B cell (primary cell): ENCODE data around the gene SPOCK1. TPM values are rescaled to one million over a fixed set of nuclear protein-coding genes. Genes with fewer than 3 reads are reported as not detected.
"Not testable (repeated sequence)": the region's sequence is repeated elsewhere in the genome, so short reads cannot be mapped to it uniquely, and the experiment has no call there.

Source experiments
- ATAC-seq: fragments of 200-7000 bp; cut with Tn5 transposase; one replicate; pipeline ENCODE4 v1.10.0; 2021; ENCODE audit warnings: low read depth, mild to moderate bottlenecking, moderate number of reproducible peaks, moderate library complexity
- CTCF ChIA-PET: fragments of 350-600 bp; sonication (Branson Sonifier 250); formaldehyde crosslinking; loops from one replicate; lab custom pipeline; 2021; ENCODE audit warnings: antibody characterized with exemption, inconsistent platforms; lab: Charles Lee
- POLR2A ChIA-PET: fragments of 350-600 bp; sonication (Branson Sonifier 250); formaldehyde crosslinking; loops from one replicate; lab custom pipeline; 2021; ENCODE audit warnings: antibody characterized with exemption; lab: Charles Lee
- DNase-seq: peaks from one replicate; pipeline ENCODE4 v3.0.0; 2013
- H2AFZ ChIP-seq: 2 replicates; pipeline ENCODE4 v1.6.1; 2012; ENCODE audit warnings: mild to moderate bottlenecking, low read depth, low read length; ENCODE audit not compliant: insufficient read depth, poor library complexity, severe bottlenecking
- H3K27ac ChIP-seq, 2 donors: 1 replicate in 1 of 2; 2 replicates in 1 of 2; pipeline ENCODE4 v1.5.1; 2012 to 2013; ENCODE audit warnings: low read length in 2 of 2, mild to moderate bottlenecking in 2 of 2, moderate library complexity in 1 of 2
- H3K27me3 ChIP-seq, 4 experiments: fragments of 200-600 bp in 1 of 4; sonication (generic) in 1 of 4; replicated peaks in 1 of 4; 1 replicate in 2 of 4; 2 replicates in 2 of 4; pipeline versions ENCODE4 v1.6.1 to v1.7.0; 2013 to 2016; ENCODE audit warnings: low read length in 3 of 4, mild to moderate bottlenecking in 2 of 4, mixed read lengths in 1 of 4, moderate library complexity in 1 of 4; ENCODE audit not compliant: insufficient read depth in 4 of 4, control insufficient read depth in 3 of 4; ENCODE audit errors: control extremely low read depth in 1 of 4
- H3K36me3 ChIP-seq, 2 experiments: replicated peaks in 1 of 2; 1 replicate in 1 of 2; 2 replicates in 1 of 2; pipeline versions ENCODE4 v1.6.1 to v1.7.1; 2013; ENCODE audit warnings: low read length in 1 of 2; ENCODE audit not compliant: insufficient read depth in 2 of 2, control insufficient read depth in 1 of 2; ENCODE audit errors: control extremely low read depth in 1 of 2, extremely low read depth in 1 of 2
- H3K4me1 ChIP-seq, 2 donors: fragments of 200-600 bp in 1 of 2; sonication (generic) in 1 of 2; 1 replicate in 1 of 2; 2 replicates in 1 of 2; pipeline versions ENCODE4 v1.5.1 to v1.6.1; 2013 to 2017; ENCODE audit warnings: low read length in 2 of 2; ENCODE audit not compliant: control insufficient read depth in 2 of 2, insufficient read depth in 2 of 2
- H3K4me2 ChIP-seq: replicated peaks from 2 replicates; pipeline ENCODE3; 2012; ENCODE audit warnings: mild to moderate bottlenecking, low read depth, low read length; ENCODE audit not compliant: poor library complexity, severe bottlenecking
- H3K4me3 ChIP-seq, 5 experiments: fragments of 200-600 bp in 1 of 5; sonication (generic) in 1 of 5; 1 replicate in 3 of 5; 2 replicates in 2 of 5; pipeline versions ENCODE4 v1.5.1 to v1.7.0; 2011 to 2016; ENCODE audit warnings: low read length in 4 of 5, mild to moderate bottlenecking in 4 of 5, low read depth in 2 of 5, control low read depth in 1 of 5, moderate library complexity in 1 of 5; ENCODE audit not compliant: insufficient read depth in 1 of 5; ENCODE audit errors: control extremely low read depth in 1 of 5, extremely low read depth in 1 of 5
- H3K79me2 ChIP-seq: fragments of 200-600 bp; sonication (generic); one replicate; pipeline ENCODE4 v1.6.0; 2016; ENCODE audit warnings: low read length; ENCODE audit not compliant: control insufficient read depth, insufficient read depth
- H3K9ac ChIP-seq: fragments of 200-600 bp; sonication (generic); 2 replicates; pipeline ENCODE4 v1.6.1; 2017; ENCODE audit warnings: mild to moderate bottlenecking, low read length, moderate library complexity
- H3K9me3 ChIP-seq, 3 donors: one replicate each; pipeline versions ENCODE4 v1.6.1 to v1.7.1; 2013; ENCODE audit warnings: low read length in 2 of 3; ENCODE audit not compliant: control insufficient read depth in 2 of 3, insufficient read depth in 1 of 3; ENCODE audit errors: control extremely low read depth in 1 of 3
- H4K20me1 ChIP-seq: 2 replicates; pipeline ENCODE4 v1.6.0; 2012; ENCODE audit warnings: mild to moderate bottlenecking, low read length; ENCODE audit not compliant: insufficient read depth, control insufficient read depth, poor library complexity, severe bottlenecking
- H3K27ac Mint-ChIP-seq: one replicate; pipeline ENCODE4 v1.8.0; 2021; ENCODE audit warnings: mixed read lengths
- H3K27me3 Mint-ChIP-seq: one replicate; pipeline ENCODE4 v1.8.0; 2021; ENCODE audit warnings: mixed read lengths
- H3K4me1 Mint-ChIP-seq: one replicate; pipeline ENCODE4 v1.8.0; 2021; ENCODE audit warnings: mixed read lengths
- H3K4me3 Mint-ChIP-seq: one replicate; pipeline ENCODE4 v1.8.0; 2021; ENCODE audit warnings: mixed read lengths
- H3K9me3 Mint-ChIP-seq: one replicate; pipeline ENCODE4 v1.8.0; 2022; ENCODE audit warnings: mixed read lengths; ENCODE audit not compliant: insufficient read depth
- EZH2 ChIP-seq: IDR thresholded peaks from 2 replicates; pipeline ENCODE4 v1.6.1; 2012; ENCODE audit warnings: borderline replicate concordance, low read depth, mild to moderate bottlenecking, moderate library complexity, low read length; ENCODE audit not compliant: insufficient read depth, poor library complexity, severe bottlenecking
- WGBS: methylation state at CpG from one replicate; pipeline ENCODE4 v1.1.5; 2013; ENCODE audit warnings: missing lambda C conversion rate; ENCODE audit not compliant: insufficient coverage; 5-methylcytosine and 5-hydroxymethylcytosine counted together
- intact Hi-C: fragments of 100-400 bp; cut with micrococcal nuclease; formaldehyde crosslinking; loops from one replicate; pipeline ENCODE4 v1.10.0; 2022
- polyA plus RNA-seq: library from polyadenylated mRNA; depleted of rRNA; stranded (reverse); fragments of >200 nt; gene quantifications from 2 replicates; pipeline ENCODE4 v1.2.3, GENCODE V29; 2012
- total RNA-seq, 2 donors: library from RNA; stranded (reverse); fragments of 120-200 nt in 1 of 2; gene quantifications; 1 replicate in 1 of 2; 2 replicates in 1 of 2; pipeline versions ENCODE4 v1.2.3 to v1.2.4, GENCODE V29; 2013 to 2022
- TF ChIP-seq, protein P1 (sequence below): fragments of 200-600 bp; IDR thresholded peaks from one replicate; pipeline ENCODE4 v1.8.0; 2022; ENCODE audit warnings: antibody characterized with exemption, mild to moderate bottlenecking

The SPOCK1 gene
- total and polyA plus RNA-seq, 2 donors (not counting 1 experiment from before 2014, with no cell fraction given), result not detected

DNA sequence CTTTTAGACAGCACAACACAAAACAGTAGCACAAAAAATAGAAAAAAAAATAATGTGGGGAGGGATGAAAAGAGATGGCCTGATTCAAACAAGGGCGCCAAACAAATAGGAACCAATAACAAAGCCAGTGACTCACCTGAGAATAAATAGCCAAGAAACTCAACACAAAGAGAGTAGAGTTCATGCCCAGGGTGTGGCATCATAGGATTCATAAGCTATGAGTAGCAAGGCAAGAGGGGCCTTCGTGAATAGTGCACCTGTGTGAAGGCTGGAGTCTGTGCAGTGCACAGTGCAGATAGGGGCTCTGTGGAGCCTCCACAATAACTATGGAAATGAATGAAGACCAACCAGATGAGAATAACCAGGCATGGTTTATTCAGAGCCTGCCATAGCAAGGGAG is 541.7 kb downstream of the SPOCK1 start:
- Histone ChIP-seq H3K27me3 (no peaks in the 10 kb centered on the region), H4K20me1 (no peaks in the 10 kb centered on the region), H3K4me3 (no peak overlapping the region), H3K9me3 (peaks cover 0 to 4% (median 0%) of the 10 kb centered on the region in 3 donors), H3K4me2 (no peak overlapping the region), H3K4me1 (no peaks in the 10 kb centered on the region), H3K79me2 (no peaks in the 10 kb centered on the region), H3K27ac (no peak overlapping the region), H3K9ac (no peak overlapping the region), H2AFZ (no peak overlapping the region), H3K36me3 (no peaks in the 10 kb centered on the region)
- TF ChIP-seq EZH2, result no peak
- TF ChIP-seq, protein P1, sequence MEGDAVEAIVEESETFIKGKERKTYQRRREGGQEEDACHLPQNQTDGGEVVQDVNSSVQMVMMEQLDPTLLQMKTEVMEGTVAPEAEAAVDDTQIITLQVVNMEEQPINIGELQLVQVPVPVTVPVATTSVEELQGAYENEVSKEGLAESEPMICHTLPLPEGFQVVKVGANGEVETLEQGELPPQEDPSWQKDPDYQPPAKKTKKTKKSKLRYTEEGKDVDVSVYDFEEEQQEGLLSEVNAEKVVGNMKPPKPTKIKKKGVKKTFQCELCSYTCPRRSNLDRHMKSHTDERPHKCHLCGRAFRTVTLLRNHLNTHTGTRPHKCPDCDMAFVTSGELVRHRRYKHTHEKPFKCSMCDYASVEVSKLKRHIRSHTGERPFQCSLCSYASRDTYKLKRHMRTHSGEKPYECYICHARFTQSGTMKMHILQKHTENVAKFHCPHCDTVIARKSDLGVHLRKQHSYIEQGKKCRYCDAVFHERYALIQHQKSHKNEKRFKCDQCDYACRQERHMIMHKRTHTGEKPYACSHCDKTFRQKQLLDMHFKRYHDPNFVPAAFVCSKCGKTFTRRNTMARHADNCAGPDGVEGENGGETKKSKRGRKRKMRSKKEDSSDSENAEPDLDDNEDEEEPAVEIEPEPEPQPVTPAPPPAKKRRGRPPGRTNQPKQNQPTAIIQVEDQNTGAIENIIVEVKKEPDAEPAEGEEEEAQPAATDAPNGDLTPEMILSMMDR, result no peak
- intact Hi-C loops, result no loop called here
- POLR2A ChIA-PET, result no interaction called here
- Mint-ChIP-seq H3K4me3 (no peak overlapping the region), H3K27me3 (no peaks in the 10 kb centered on the region), H3K27ac (no peak overlapping the region), H3K9me3 (peaks cover 2% of the 10 kb centered on the region), H3K4me1 (no peaks in the 10 kb centered on the region)
- no peak for ATAC-seq
- no peak for DNase-seq
- 67% methylated on average over 1 of the region's 2 CpGs for WGBS
- CTCF ChIA-PET, result no interaction called here

DNA sequence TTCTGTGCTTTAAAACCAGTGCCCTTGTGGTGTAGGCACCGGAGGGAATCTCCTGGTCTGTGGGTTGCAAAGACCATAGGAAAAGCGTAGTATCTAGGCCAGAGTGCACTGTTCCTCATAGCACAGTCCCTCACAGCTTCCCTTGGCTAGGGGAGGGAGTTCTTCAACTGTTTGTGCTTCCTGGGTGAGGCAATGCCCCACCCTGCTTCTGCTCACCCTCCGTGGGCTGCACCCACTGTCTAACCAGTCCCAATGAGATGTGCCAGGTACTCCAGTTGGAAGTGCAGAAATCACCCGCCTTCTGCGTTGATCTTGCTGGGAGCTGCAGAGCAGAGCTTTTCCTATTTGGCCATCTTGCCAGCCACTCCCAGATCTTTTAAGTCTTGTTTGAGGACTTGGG is 545.0 kb downstream of the SPOCK1 start:
- H3K9me3 ChIP-seq, H3K27ac Mint-ChIP-seq, H3K27me3 Mint-ChIP-seq, H3K9ac ChIP-seq, ATAC-seq, H3K4me3 ChIP-seq, H3K36me3 ChIP-seq, H3K4me1 Mint-ChIP-seq, H3K4me1 ChIP-seq, H3K4me2 ChIP-seq, DNase-seq, H3K79me2 ChIP-seq, intact Hi-C loops, H2AFZ ChIP-seq, H3K27ac ChIP-seq, H3K27me3 ChIP-seq, H4K20me1 ChIP-seq, H3K4me3 Mint-ChIP-seq, CTCF ChIA-PET, POLR2A ChIA-PET: not testable (repeated sequence)
- WGBS, result 78% methylated on average over 4 of the region's 5 CpGs
- H3K9me3 Mint-ChIP-seq, result peaks cover 12% of the 10 kb centered on the region

DNA sequence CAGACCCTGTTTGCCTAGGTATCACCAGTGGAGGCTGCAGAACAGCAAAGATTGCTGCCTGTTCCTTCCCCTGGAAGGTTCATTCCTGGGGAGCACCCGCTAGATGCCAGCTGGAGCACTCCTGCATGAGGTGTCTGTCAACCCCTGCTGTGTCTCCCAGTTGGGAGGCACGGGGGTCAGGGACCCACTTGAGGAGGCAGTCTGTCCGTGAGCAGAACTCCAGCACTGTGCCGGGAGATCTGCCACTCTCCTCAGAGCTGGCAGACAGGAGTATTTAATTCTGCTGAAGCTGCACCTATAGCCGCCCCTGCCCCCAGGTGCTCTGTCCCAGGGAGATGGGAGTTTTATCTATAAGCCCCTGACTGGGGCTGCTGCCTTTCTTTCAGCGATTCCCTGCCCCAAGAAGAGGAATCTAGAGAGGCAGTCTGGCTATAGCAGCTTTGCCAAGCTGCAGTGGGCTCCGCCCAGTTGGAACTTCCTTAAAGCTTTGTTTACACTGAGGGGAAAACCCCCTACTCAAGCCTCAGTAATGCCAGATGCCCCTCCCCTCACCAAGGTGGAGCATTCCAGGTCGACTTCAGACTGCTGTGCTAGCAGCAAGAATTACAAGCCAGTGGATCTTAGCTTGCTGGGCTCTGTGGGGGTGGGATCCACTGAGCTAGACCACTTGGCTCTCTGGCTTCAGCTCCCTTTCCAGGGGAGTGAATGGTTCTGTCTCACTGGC is 545.6 kb downstream of the SPOCK1 start:
- 69% methylated on average over 7 of the region's 8 CpGs for WGBS
- DNase-seq, H3K4me3 Mint-ChIP-seq, H3K4me1 Mint-ChIP-seq, H3K4me1 ChIP-seq, H3K79me2 ChIP-seq, H2AFZ ChIP-seq, H3K27ac ChIP-seq, POLR2A ChIA-PET, H4K20me1 ChIP-seq, intact Hi-C loops, H3K36me3 ChIP-seq, H3K4me2 ChIP-seq, H3K9me3 ChIP-seq, CTCF ChIA-PET, H3K27ac Mint-ChIP-seq, H3K27me3 ChIP-seq, H3K4me3 ChIP-seq, H3K27me3 Mint-ChIP-seq, ATAC-seq, H3K9ac ChIP-seq: not testable (repeated sequence)
- H3K9me3 Mint-ChIP-seq, result peaks cover 12% of the 10 kb centered on the region
